Right cardiac atrium (tissue), 5 donors: ENCODE data around the gene INO80B. TPM values are rescaled to one million over a fixed set of nuclear protein-coding genes. Genes with fewer than 3 reads are reported as not detected.
"Not testable (repeated sequence)": the region's sequence is repeated elsewhere in the genome, so short reads cannot be mapped to it uniquely, and the experiment has no call there.

Source experiments
- ATAC-seq, 2 donors: fragments of 200-7000 bp; cut with Tn5 transposase; one replicate each; pipeline versions ENCODE4 v1.8.0 to v1.9.1; 2020; ENCODE audit warnings: moderate library complexity in 2 of 2, mild to moderate bottlenecking in 1 of 2
- DNase-seq, 3 donors: peaks; one replicate each; pipeline ENCODE4 v3.0.0-alpha.2; 2020
- H3K27ac ChIP-seq: one replicate; pipeline ENCODE4 v1.5.1; 2013; ENCODE audit warnings: mild to moderate bottlenecking, low read length, control low read depth, moderate library complexity
- H3K27me3 ChIP-seq: one replicate; pipeline ENCODE4 v1.6.1; 2013; ENCODE audit not compliant: control insufficient read depth, insufficient read depth
- H3K4me1 ChIP-seq: one replicate; pipeline ENCODE4 v1.6.1; 2013; ENCODE audit warnings: low read length; ENCODE audit not compliant: control insufficient read depth, insufficient read depth
- H3K4me3 ChIP-seq: one replicate; pipeline ENCODE4 v1.5.1; 2013; ENCODE audit warnings: low read length, control low read depth
- H3K9me3 ChIP-seq: one replicate; pipeline ENCODE4 v1.6.1; 2013; ENCODE audit warnings: low read length; ENCODE audit not compliant: control insufficient read depth
- WGBS: extraction: QIAGEN DNeasy Blood & Tissue Kit; methylation state at CpG from one replicate; pipeline ENCODE4 v1.1.7; 2013; 5-methylcytosine and 5-hydroxymethylcytosine counted together
- intact Hi-C, 4 donors: fragments of 100-400 bp; cut with DNase I; formaldehyde crosslinking; loops; one replicate each; pipeline versions ENCODE4 v1.11.0 to v1.14.0; 2022 to 2023
- polyA plus RNA-seq: library from polyadenylated mRNA; stranded (reverse); fragments of 200-250 nt; gene quantifications from one replicate; pipeline ENCODE4 v1.2.3, GENCODE V29; 2013
- total RNA-seq, 4 donors: library from RNA; stranded (reverse); fragmentation: NEBNext Ultra II Directional; extraction: Animal tissue kit (Norgen Biotek cat#: 25700); gene quantifications; one replicate each; pipeline ENCODE4 v1.2.1, GENCODE V29; 2021
- donor health status: healthy with polysubstance abuse.
- donor health status: DM: no; HTN: yes; CAD: no.
- donor health status: DM: no; HTN: no; CAD: no.
- donor health status: DM: no; HTN: yes; CAD: no; lungs with severe emphysema.
- donor health status: DM: yes; HTN: yes; CAD: no.

The INO80B gene
- total and polyA plus RNA-seq, 5 donors: 16.8 to 22.9 (median 20.4) TPM

GRCh38 chr2:74458132-74458937 lies 3.4 kb downstream of the INO80B start, which contains the start of gene WBP1:
Gene WBP1, plus strand, starts transcription at chr2:74458438. Its CDS starts 165 bp downstream, at chr2:74458603.
- intact Hi-C loops: no loop called here
- Histone ChIP-seq H3K27me3 (no peaks in the 10 kb centered on the region), H3K4me3 (peak within 1 kb of the TSS; percentile 69), H3K27ac (peak within 1 kb of the TSS; percentile 96), H3K9me3 (no peaks in the 10 kb centered on the region), H3K4me1 (peaks cover 9% of the 10 kb centered on the region)
- under 1% methylated on average over 38 of the region's 38 CpGs for WGBS
- ATAC-seq: peak; percentile 95
- DNase-seq: peak; percentile 99 to 100 (median 100)

- H3K4me3 ChIP-seq: peak overlapping the region; percentile 68
- WGBS: 2% methylated on average over 10 of the region's 10 CpGs
- no peaks in the 10 kb centered on the region for H3K27me3 ChIP-seq
- H3K4me1 ChIP-seq: peaks cover 9% of the 10 kb centered on the region
- DNase-seq: no peak
- H3K27ac ChIP-seq: peak overlapping the region; percentile 53
- no peak for ATAC-seq
- intact Hi-C loops: no loop called here
- H3K9me3 ChIP-seq: no peaks in the 10 kb centered on the region
Measured at GRCh38 chr2:74458938-74459363, 4.1 kb downstream of the INO80B start.

- peaks cover 11% of the 10 kb centered on the region for H3K4me1 ChIP-seq
- H3K4me3 ChIP-seq, intact Hi-C loops, H3K9me3 ChIP-seq, DNase-seq, ATAC-seq, H3K27ac ChIP-seq, H3K27me3 ChIP-seq: not testable (repeated sequence)
- 78% methylated on average over 13 of the region's 13 CpGs for WGBS
Measured at GRCh38 chr2:74459503-74460118, 4.7 kb downstream of the INO80B start.

DNA sequence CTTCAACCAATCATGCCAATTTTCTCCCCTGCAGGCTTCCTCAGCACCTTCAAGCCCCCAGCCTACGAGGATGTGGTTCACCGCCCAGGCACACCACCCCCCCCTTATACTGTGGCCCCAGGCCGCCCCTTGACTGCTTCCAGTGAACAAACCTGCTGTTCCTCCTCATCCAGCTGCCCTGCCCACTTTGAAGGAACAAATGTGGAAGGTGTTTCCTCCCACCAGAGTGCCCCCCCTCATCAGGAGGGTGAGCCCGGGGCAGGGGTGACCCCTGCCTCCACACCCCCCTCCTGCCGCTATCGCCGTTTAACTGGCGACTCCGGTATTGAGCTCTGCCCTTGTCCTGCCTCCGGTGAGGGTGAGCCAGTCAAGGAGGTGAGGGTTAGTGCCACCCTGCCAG lies 5.3 kb downstream of the INO80B start:
- ATAC-seq, intact Hi-C loops, H3K27me3 ChIP-seq, H3K27ac ChIP-seq, H3K9me3 ChIP-seq, H3K4me3 ChIP-seq, DNase-seq: not testable (repeated sequence)
- H3K4me1 ChIP-seq: peaks cover 11% of the 10 kb centered on the region
- WGBS: 84% methylated on average over 10 of the region's 10 CpGs

DNA sequence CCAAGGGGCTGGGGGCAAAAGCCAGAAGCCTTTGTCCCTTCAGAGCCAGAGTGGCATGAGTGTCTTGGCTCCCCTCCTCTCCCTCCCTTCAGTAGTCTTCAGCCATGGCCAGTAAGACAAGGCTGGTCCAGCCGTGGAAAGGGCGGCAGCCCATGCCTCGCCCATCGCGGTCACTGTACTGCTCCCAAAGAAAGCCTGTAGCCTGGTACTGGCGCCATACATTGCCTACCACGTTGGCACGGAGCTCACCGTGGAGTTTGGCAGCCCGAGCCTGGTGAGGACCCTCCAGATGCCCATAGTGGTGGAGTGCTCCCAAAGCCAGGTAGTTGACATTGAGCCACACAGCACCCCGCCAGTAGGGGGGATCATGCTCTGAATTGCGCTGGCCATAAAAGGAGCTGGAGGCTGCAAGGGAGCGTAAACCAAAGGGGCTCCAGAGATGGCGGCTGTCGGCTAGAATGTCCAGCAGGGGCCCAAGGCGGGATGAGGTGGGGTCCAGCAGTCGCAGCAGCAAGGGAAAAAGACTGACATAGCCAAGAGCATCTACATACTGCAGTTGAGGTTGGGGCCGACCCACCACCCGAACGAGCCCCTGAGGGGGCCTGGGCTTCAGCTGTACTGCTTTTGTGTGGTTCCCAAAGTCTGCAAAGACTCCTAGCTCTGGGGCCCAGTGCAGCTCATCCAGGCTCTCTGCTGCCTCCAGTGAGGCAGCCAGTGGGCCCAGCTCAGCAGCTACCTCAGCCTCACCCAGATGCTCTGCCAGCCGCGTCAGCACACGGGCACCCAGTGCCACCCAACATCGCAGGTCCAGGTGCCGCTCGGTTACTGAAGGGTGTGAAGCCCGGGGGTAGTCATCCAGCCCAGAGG lies 6.5 kb downstream of the INO80B start:
- no peak for ATAC-seq
- WGBS: 90% methylated on average over 27 of the region's 27 CpGs
- Histone ChIP-seq H3K27me3 (no peaks in the 10 kb centered on the region), H3K4me3 (no peak overlapping the region), H3K9me3 (no peaks in the 10 kb centered on the region), H3K4me1 (peaks cover 6% of the 10 kb centered on the region), H3K27ac (no peak overlapping the region)
- intact Hi-C loops: no loop called here
- peak in 1 of 3 donors; percentile 52 for DNase-seq

DNA sequence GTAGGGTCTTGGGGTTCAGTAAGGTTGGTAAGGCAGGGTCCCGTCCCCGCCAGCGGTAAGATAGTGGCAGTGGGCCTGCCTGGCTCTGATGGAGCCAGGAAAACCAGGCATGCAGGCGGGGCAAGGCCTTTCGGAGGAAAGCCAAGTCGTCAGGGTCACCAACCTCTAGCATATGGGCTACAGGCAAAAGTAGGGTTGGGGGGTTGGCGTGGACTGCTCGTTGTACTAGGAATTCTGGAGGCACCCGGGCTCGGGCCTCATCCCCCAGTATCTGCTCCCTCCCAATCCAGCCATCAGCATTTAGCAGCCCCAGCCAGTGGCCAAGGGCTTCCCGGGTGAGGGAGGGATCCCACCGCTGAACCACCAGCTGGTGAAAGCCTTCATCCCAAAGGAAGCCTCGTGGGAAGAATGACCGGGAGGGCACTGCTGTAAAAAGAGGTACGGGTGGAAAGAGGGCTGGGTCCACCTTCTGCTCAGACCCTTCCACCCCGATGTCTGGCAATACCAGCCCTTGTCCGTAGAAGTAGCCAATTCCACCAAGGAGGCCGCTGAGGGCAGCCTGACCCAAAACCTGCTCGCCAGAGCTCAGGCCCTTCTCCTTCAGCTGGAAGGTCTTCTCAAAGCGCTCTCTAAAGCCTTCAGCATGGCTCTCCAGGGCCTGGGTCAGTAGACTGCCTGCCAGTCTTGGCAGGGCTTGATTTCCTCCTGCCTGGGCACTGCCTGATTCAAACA lies 7.3 kb downstream of the INO80B start:
- no peaks in the 10 kb centered on the region for H3K27me3 ChIP-seq
- H3K4me1 ChIP-seq: peaks cover 6% of the 10 kb centered on the region
- H3K27ac ChIP-seq: no peak overlapping the region
- DNase-seq (no peak), ATAC-seq (no peak)
- H3K4me3 ChIP-seq: no peak overlapping the region
- intact Hi-C loops: no loop called here
- WGBS: 87% methylated on average over 20 of the region's 20 CpGs
- no peaks in the 10 kb centered on the region for H3K9me3 ChIP-seq

DNA sequence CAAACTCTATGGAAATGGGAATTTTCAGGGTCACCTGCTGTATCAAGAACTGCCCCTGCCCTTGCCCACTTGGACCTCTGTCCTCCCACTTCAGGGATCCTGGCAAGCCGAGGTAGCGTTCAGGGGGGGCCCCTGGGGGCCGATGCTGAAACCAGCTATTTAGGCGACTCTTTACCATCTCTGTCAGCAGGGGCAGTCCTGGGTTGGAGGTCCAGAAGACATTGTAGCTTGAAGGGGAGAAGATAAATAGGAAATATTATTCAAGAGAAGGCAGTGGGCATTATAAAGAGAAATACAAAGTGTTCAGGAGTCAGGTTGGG lies 7.9 kb downstream of the INO80B start:
- no peak for ATAC-seq
- 81% methylated on average over 4 of the region's 4 CpGs for WGBS
- Histone ChIP-seq H3K4me3 (no peak overlapping the region), H3K4me1 (peaks cover 6% of the 10 kb centered on the region), H3K27me3 (no peaks in the 10 kb centered on the region), H3K9me3 (no peaks in the 10 kb centered on the region), H3K27ac (no peak overlapping the region)
- DNase-seq: peak in 1 of 3 donors; percentile 28
- intact Hi-C loops: no loop called here

GRCh38 chr2:74464406-74464805 lies 9.5 kb downstream of the INO80B start:
- Histone ChIP-seq H3K27me3 (no peaks in the 10 kb centered on the region), H3K27ac (no peak overlapping the region), H3K4me3 (peak overlapping the region; percentile 81), H3K9me3 (no peaks in the 10 kb centered on the region), H3K4me1 (peaks cover 3% of the 10 kb centered on the region)
- intact Hi-C loops: no loop called here
- no peak for DNase-seq
- ATAC-seq: peak; percentile 6 to 7
- WGBS: 4% methylated on average over 13 of the region's 13 CpGs

- not testable (repeated sequence) for H3K27ac ChIP-seq
Measured at GRCh38 chr2:74470742-74471141, 15.9 kb downstream of the INO80B start.

DNA sequence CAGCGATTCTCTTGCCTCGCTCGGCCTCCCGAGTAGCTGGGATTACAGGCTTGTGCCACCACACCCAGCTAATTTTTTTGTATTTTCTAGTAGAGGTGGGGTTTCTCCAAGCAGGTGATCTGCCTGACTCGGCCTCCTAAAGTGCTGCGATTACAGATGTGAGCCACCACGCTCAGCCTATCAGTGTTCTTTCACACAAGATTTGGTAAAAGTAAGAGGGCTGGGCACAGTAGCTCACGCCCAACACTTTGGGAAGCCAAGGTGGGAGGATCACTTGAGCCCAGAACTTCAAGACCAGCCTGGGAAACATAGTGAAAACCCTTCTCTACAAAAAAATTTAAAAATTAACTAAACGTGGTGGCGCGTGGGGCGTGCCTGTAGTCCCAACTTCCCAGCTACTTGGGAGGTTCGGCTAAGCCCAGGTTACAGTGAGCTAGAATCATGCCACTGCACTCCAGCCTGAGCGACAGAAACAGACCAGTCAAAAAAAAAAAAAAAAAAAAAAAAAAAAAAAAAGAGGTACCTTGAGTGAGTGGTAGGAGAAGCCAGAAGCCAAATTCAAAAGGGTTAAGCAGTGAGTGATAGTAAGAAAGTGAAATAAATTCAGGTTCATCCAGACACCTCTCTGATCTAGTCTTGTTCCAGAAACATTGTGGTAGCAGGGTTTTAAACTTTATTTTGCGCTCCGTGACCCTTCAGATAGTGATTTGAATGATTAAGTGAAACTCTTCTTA lies 16.6 kb downstream of the INO80B start:
- DNase-seq: no peak
- no peaks in the 10 kb centered on the region for H3K9me3 ChIP-seq
- no peak for ATAC-seq
- intact Hi-C loops: no loop called here
- peaks cover 4% of the 10 kb centered on the region for H3K4me1 ChIP-seq
- peak overlapping the region; percentile 83 for H3K27ac ChIP-seq
- 60% methylated on average over 16 of the region's 16 CpGs for WGBS
- peak overlapping the region; percentile 55 for H3K4me3 ChIP-seq
- H3K27me3 ChIP-seq: no peaks in the 10 kb centered on the region

More at GRCh38 chr2:74470742-74471141, 15.9 kb downstream of the INO80B start:
- DNase-seq, ATAC-seq, H3K4me1 ChIP-seq, H3K27me3 ChIP-seq, H3K9me3 ChIP-seq, H3K4me3 ChIP-seq, intact Hi-C loops: not testable (repeated sequence)
- 95% methylated on average over 12 of the region's 12 CpGs for WGBS
